CD8-positive, alpha-beta T cell (primary cell): ENCODE data around the gene OR4K1. TPM values are rescaled to one million over a fixed set of nuclear protein-coding genes. Genes with fewer than 3 reads are reported as not detected.

Experiments
- total RNA-seq, 46 experiments: library from RNA in 2 of 46; stranded (reverse) in 2 of 46; gene quantifications; one replicate each; pipeline ENCODE4 v1.2.3 and lab custom pipeline; 2021 to 2026

OR4K1 gene
- total RNA-seq, 2 experiments from 2014 or later, result not detected

Other genes starting within 250 kb of the OR4K1 start
- not detected for gene OR11H2, start 217.0 kb upstream of the OR4K1 start, total RNA-seq
- gene OR4Q3, start 187.3 kb upstream of the OR4K1 start, total RNA-seq, result not detected
- gene OR4M1, start 157.4 kb upstream of the OR4K1 start, total RNA-seq, result not detected
- not detected for gene OR4N2, start 127.1 kb upstream of the OR4K1 start, total RNA-seq
- gene OR4K2, start 55.8 kb upstream of the OR4K1 start, total RNA-seq, result not detected
- not detected for gene OR4K5, start 10.3 kb upstream of the OR4K1 start, total RNA-seq
- gene OR4K15, start 44.7 kb downstream of the OR4K1 start, total RNA-seq, result not detected
- not detected for gene OR4Q2, start 71.2 kb downstream of the OR4K1 start, total RNA-seq
- gene OR4K14, start 88.4 kb downstream of the OR4K1 start, total RNA-seq, result not detected
- gene OR4K13, start 105.1 kb downstream of the OR4K1 start, total RNA-seq, result not detected
- gene OR4L1, start 129.1 kb downstream of the OR4K1 start, total RNA-seq, result not detected
- gene OR4K17, start 179.8 kb downstream of the OR4K1 start, total RNA-seq, result not detected
- gene OR4N5, start 207.9 kb downstream of the OR4K1 start, total RNA-seq, result not detected